H1 (cell line): ENCODE data around the gene KCNJ16. TPM values are rescaled to one million over a fixed set of nuclear protein-coding genes. Genes with fewer than 3 reads are reported as not detected.

Source experiments
- CTCF ChIA-PET: fragments of 300-600 bp; sonication (Branson Sonifier 250); formaldehyde crosslinking; loops from one replicate; lab custom pipeline; 2021; ENCODE audit not compliant: partially characterized antibody; lab: Charles Lee
- POLR2A ChIA-PET: fragments of 300-600 bp; sonication (Branson Sonifier 250); formaldehyde crosslinking; loops from one replicate; lab custom pipeline; 2021; ENCODE audit warnings: inconsistent platforms; ENCODE audit not compliant: partially characterized antibody; lab: Charles Lee
- DNase-seq, 2 experiments: peaks; one replicate each; pipeline versions ENCODE4 v3.0.0 to v3.0.0-alpha.2; 2010 to 2022; ENCODE audit warnings: low spot score in 2 of 2, low read depth in 1 of 2, mixed read lengths in 1 of 2
- FAIRE-seq: peaks from 2 replicates; lab custom pipeline; 2011; peaks lifted over from hg19 to GRCh38; lab: Jason Lieb, UNC
- H2AFZ ChIP-seq: 2 replicates; pipeline ENCODE4 v1.8.1; 2012; ENCODE audit warnings: low read length, inconsistent platforms
- H2AK5ac ChIP-seq: 2 replicates; pipeline ENCODE4 v1.6.1; 2013; ENCODE audit warnings: low read depth, low read length
- H2BK120ac ChIP-seq: replicated peaks from 2 replicates; pipeline ENCODE3; 2013; ENCODE audit warnings: low read depth, low read length, inconsistent platforms
- H2BK12ac ChIP-seq: 2 replicates; pipeline ENCODE4 v1.6.1; 2013; ENCODE audit warnings: low read depth, low read length
- H2BK15ac ChIP-seq: 2 replicates; pipeline ENCODE4 v1.6.1; 2013; ENCODE audit warnings: low read length
- H2BK20ac ChIP-seq: 2 replicates; pipeline ENCODE4 v1.6.1; 2013; ENCODE audit warnings: low read length
- H2BK5ac ChIP-seq: 2 replicates; pipeline ENCODE4 v1.6.1; 2013; ENCODE audit warnings: low read depth, low read length
- H3K14ac ChIP-seq: 2 replicates; pipeline ENCODE4 v1.6.1; 2013; ENCODE audit warnings: inconsistent platforms; ENCODE audit not compliant: insufficient read length
- H3K18ac ChIP-seq: 2 replicates; pipeline ENCODE4 v1.6.1; 2013; ENCODE audit warnings: low read length; ENCODE audit errors: extremely low read depth
- H3K23ac ChIP-seq: 2 replicates; pipeline ENCODE4 v1.6.1; 2013; ENCODE audit warnings: inconsistent platforms; ENCODE audit not compliant: insufficient read length
- H3K23me2 ChIP-seq: 2 replicates; pipeline ENCODE4 v1.6.1; 2013; ENCODE audit warnings: low read depth, low read length
- H3K27ac ChIP-seq: 2 replicates; pipeline ENCODE4 v1.6.1; 2011; ENCODE audit warnings: low read depth, low read length, inconsistent platforms
- H3K27me3 ChIP-seq, 4 experiments: replicated peaks in 1 of 4; 1 replicate in 1 of 4; 2 replicates in 3 of 4; pipeline versions ENCODE4 v1.6.1 to v1.8.1; 2011 to 2013; ENCODE audit warnings: low read length in 3 of 4, mild to moderate bottlenecking in 3 of 4, inconsistent platforms in 2 of 4, mixed read lengths in 2 of 4, moderate library complexity in 1 of 4; ENCODE audit not compliant: control insufficient read depth in 3 of 4, insufficient read depth in 3 of 4; ENCODE audit errors: extremely low read depth in 1 of 4
- H3K36me3 ChIP-seq, 4 experiments: 2 replicates each; pipeline versions ENCODE4 v1.6.1 to v1.8.1; 2011 to 2013; ENCODE audit warnings: mild to moderate bottlenecking in 4 of 4, low read length in 3 of 4, moderate library complexity in 2 of 4, control low read depth in 1 of 4, inconsistent platforms in 1 of 4; ENCODE audit not compliant: insufficient read depth in 4 of 4, control insufficient read depth in 2 of 4
- H3K4ac ChIP-seq: replicated peaks from 2 replicates; pipeline ENCODE3; 2013; ENCODE audit warnings: low read length, low read depth, mixed read lengths, inconsistent platforms; ENCODE audit not compliant: insufficient read length
- H3K4me1 ChIP-seq, 4 experiments: replicated peaks in 1 of 4; 1 replicate in 1 of 4; 2 replicates in 3 of 4; pipeline versions ENCODE4 v1.6.1 to v1.8.1; 2011 to 2013; ENCODE audit warnings: low read length in 3 of 4, inconsistent platforms in 2 of 4, mixed read lengths in 1 of 4; ENCODE audit not compliant: insufficient read depth in 4 of 4, control insufficient read depth in 3 of 4
- H3K4me2 ChIP-seq, 2 experiments: 2 replicates each; pipeline versions ENCODE4 v1.6.1 to v1.8.1; 2011 to 2013; ENCODE audit warnings: low read depth in 2 of 2, low read length in 2 of 2, control low read depth in 1 of 2, inconsistent platforms in 1 of 2, mild to moderate bottlenecking in 1 of 2; ENCODE audit not compliant: insufficient read depth in 1 of 2
- H3K4me3 ChIP-seq, 4 experiments: fragments of 200-600, 300-600 bp in 1 of 4; sonication (generic), shearing (Covaris generic), sonication (Bioruptor Twin) in 1 of 4; 2 replicates each; pipeline versions ENCODE4 v1.5.1 to v1.8.1; 2011 to 2016; ENCODE audit warnings: low read length in 4 of 4, low read depth in 3 of 4, control low read depth in 2 of 4, inconsistent platforms in 2 of 4, mild to moderate bottlenecking in 2 of 4, mixed read lengths in 1 of 4, moderate library complexity in 1 of 4; ENCODE audit not compliant: insufficient read depth in 2 of 4; ENCODE audit errors: extremely low read depth in 1 of 4
- H3K56ac ChIP-seq: replicated peaks from 2 replicates; pipeline ENCODE3; 2013; ENCODE audit warnings: low read depth, mild to moderate bottlenecking, mixed read lengths, low read length, inconsistent platforms; ENCODE audit not compliant: insufficient read length
- H3K79me1 ChIP-seq: 2 replicates; pipeline ENCODE4 v1.6.1; 2013; ENCODE audit warnings: low read depth, low read length, control low read depth
- H3K79me2 ChIP-seq, 2 experiments: 2 replicates each; pipeline versions ENCODE4 v1.6.1 to v1.8.1; 2012 to 2013; ENCODE audit warnings: low read length in 2 of 2, mild to moderate bottlenecking in 2 of 2, inconsistent platforms in 1 of 2; ENCODE audit not compliant: insufficient read depth in 2 of 2, control insufficient read depth in 1 of 2
- H3K9ac ChIP-seq, 4 experiments: replicated peaks in 1 of 4; 1 replicate in 1 of 4; 2 replicates in 3 of 4; pipeline versions ENCODE4 v1.6.1 to v1.8.1; 2011 to 2013; ENCODE audit warnings: low read depth in 3 of 4, low read length in 3 of 4, control low read depth in 2 of 4, mild to moderate bottlenecking in 2 of 4, moderate library complexity in 2 of 4, inconsistent platforms in 1 of 4; ENCODE audit errors: extremely low read depth in 1 of 4
- H3K9me3 ChIP-seq, 2 experiments: 2 replicates each; pipeline versions ENCODE4 v1.6.1 to v1.8.1; 2012 to 2013; ENCODE audit warnings: mild to moderate bottlenecking in 2 of 2, moderate library complexity in 2 of 2, control low read depth in 1 of 2, inconsistent platforms in 1 of 2, low read depth in 1 of 2, low read length in 1 of 2, mixed read lengths in 1 of 2; ENCODE audit not compliant: insufficient read depth in 2 of 2
- H4K20me1 ChIP-seq, 2 experiments: replicated peaks in 1 of 2; 2 replicates each; pipeline versions ENCODE3 to v1.8.1; 2011 to 2013; ENCODE audit warnings: inconsistent platforms in 2 of 2, low read length in 2 of 2, mild to moderate bottlenecking in 1 of 2; ENCODE audit not compliant: insufficient read depth in 2 of 2, control insufficient read depth in 1 of 2
- H4K5ac ChIP-seq: 2 replicates; pipeline ENCODE4 v1.6.1; 2013; ENCODE audit warnings: low read length, low read depth, mixed read lengths, inconsistent platforms; ENCODE audit not compliant: insufficient read length
- H4K8ac ChIP-seq: 2 replicates; pipeline ENCODE4 v1.8.0; 2013; ENCODE audit warnings: mild to moderate bottlenecking, moderate library complexity, low read length, inconsistent platforms; ENCODE audit not compliant: insufficient read depth; ENCODE audit errors: extremely low read depth
- H4K91ac ChIP-seq: replicated peaks from 2 replicates; pipeline ENCODE3; 2013; ENCODE audit warnings: low read length, mixed read lengths, inconsistent platforms; ENCODE audit not compliant: insufficient read length
- BCL11A ChIP-seq, 2 experiments: IDR thresholded peaks; one replicate each; pipeline ENCODE4 v1.6.1; 2011; ENCODE audit warnings: low read depth in 2 of 2, low read length in 2 of 2, mild to moderate bottlenecking in 2 of 2
- CBX5 ChIP-seq: fragments of 300-800, 300-1000 bp; sonication (generic); IDR thresholded peaks from 2 replicates; pipeline ENCODE4 v1.7.1; 2016; ENCODE audit warnings: antibody characterized with exemption, low read length, low read depth
- CHD1 ChIP-seq: IDR thresholded peaks from 2 replicates; pipeline ENCODE4 v1.6.1; 2012; ENCODE audit warnings: low read depth, low read length, improper control_type of control experiment
- CTCF ChIP-seq, 3 experiments: IDR thresholded peaks; 1 replicate in 2 of 3; 2 replicates in 1 of 3; pipeline versions ENCODE4 v1.5.1 to v1.6.1; 2011; ENCODE audit warnings: low read length in 3 of 3, mild to moderate bottlenecking in 3 of 3, inconsistent platforms in 2 of 3, low read depth in 1 of 3, moderate library complexity in 1 of 3; ENCODE audit not compliant: insufficient read depth in 1 of 3; ENCODE audit errors: control extremely low read depth in 1 of 3
- EP300 ChIP-seq, 2 experiments: IDR thresholded peaks; 1 replicate in 1 of 2; 2 replicates in 1 of 2; pipeline ENCODE4 v1.6.1; 2011 to 2012; ENCODE audit warnings: low read depth in 2 of 2, low read length in 2 of 2, mild to moderate bottlenecking in 2 of 2, borderline replicate concordance in 1 of 2, inconsistent platforms in 1 of 2, moderate library complexity in 1 of 2
- FOSL1 ChIP-seq: IDR thresholded peaks from 2 replicates; pipeline ENCODE4 v1.6.1; 2011; ENCODE audit warnings: mild to moderate bottlenecking, low read depth, low read length, moderate library complexity; ENCODE audit not compliant: insufficient read depth
- POLR2A ChIP-seq, 2 experiments: IDR thresholded peaks; 1 replicate in 1 of 2; 2 replicates in 1 of 2; pipeline ENCODE4 v1.6.1; 2011; ENCODE audit warnings: low read depth in 2 of 2, low read length in 2 of 2, mild to moderate bottlenecking in 2 of 2; ENCODE audit errors: control extremely low read depth in 1 of 2
- POLR2AphosphoS5 ChIP-seq: IDR thresholded peaks from 2 replicates; pipeline ENCODE4 v1.6.1; 2011; ENCODE audit warnings: low read depth, low read length
- RFX5 ChIP-seq: IDR thresholded peaks from 2 replicates; pipeline ENCODE4 v1.6.1; 2011; ENCODE audit warnings: low read depth, low read length, improper control_type of control experiment, borderline replicate concordance
- SAP30 ChIP-seq: fragments of 300-600 bp; sonication (generic); IDR thresholded peaks from 2 replicates; pipeline ENCODE4 v1.7.1; 2012; ENCODE audit warnings: low read length, moderate library complexity, mild to moderate bottlenecking, inconsistent platforms; ENCODE audit not compliant: insufficient read depth, insufficient replicate concordance
- SIX5 ChIP-seq: IDR thresholded peaks from 2 replicates; pipeline ENCODE4 v1.6.1; 2011; ENCODE audit warnings: mild to moderate bottlenecking, low read depth, low read length
- TCF12 ChIP-seq: IDR thresholded peaks from 2 replicates; pipeline ENCODE4 v1.6.1; 2011; ENCODE audit warnings: low read depth, mild to moderate bottlenecking, low read length
- YY1 ChIP-seq: IDR thresholded peaks from 2 replicates; pipeline ENCODE4 v1.6.1; 2011; ENCODE audit warnings: low read depth, mild to moderate bottlenecking, low read length
- WGBS, 2 experiments: shearing (Covaris generic) in 1 of 2; methylation state at CpG; one replicate each; pipeline versions ENCODE4 v1.1.6 to v1.1.7; 2013 to 2015; ENCODE audit warnings: low lambda C conversion rate in 2 of 2, mixed read lengths in 2 of 2, inconsistent platforms in 1 of 2, low coverage in 1 of 2, missing lambda C conversion rate in 1 of 2; ENCODE audit not compliant: insufficient replicate concordance in 2 of 2, insufficient coverage in 1 of 2, insufficient read length in 1 of 2; ENCODE audit errors: extremely low coverage in 1 of 2, missing lambda C conversion rate in 1 of 2; 5-methylcytosine and 5-hydroxymethylcytosine counted together
- polyA plus RNA-seq, 7 experiments: library from polyadenylated mRNA; depleted of rRNA in 3 of 7; stranded (reverse) in 5 of 7; unstranded in 2 of 7; fragments of >200 nt in 5 of 7; fragments of 200-250 nt in 2 of 7; gene quantifications; 1 replicate in 5 of 7; 2 replicates in 1 of 7; 4 replicates in 1 of 7; pipeline versions ENCODE4 v1.2.1 to v1.2.3, GENCODE V29; 2011 to 2013; ENCODE audit warnings: missing spikeins in 2 of 7, mixed read lengths in 2 of 7
- total RNA-seq: library from RNA; stranded (reverse); fragmentation: NEBNext Ultra II Directional; extraction: Animal tissue kit (Norgen Biotek cat#: 25700); gene quantifications from 2 replicates; pipeline ENCODE4 v1.2.1, GENCODE V29; 2021

The KCNJ16 gene
- total and polyA plus RNA-seq, 2 of the 8 experiments (the other 6 are each of a cell fraction or from before 2014, with no cell fraction given) = not detected

GRCh38 chr17:70071127-70071526 lies 3.9 kb upstream of the KCNJ16 start:
- no peaks in the 10 kb centered on the region for H3K23me2 ChIP-seq
- POLR2A ChIA-PET = no interaction called here

More at GRCh38 chr17:70071127-70071526, 3.9 kb upstream of the KCNJ16 start:
- no peaks in the 10 kb centered on the region for H3K9me3 ChIP-seq
- no peak for DNase-seq
- H3K4me1 ChIP-seq = no peaks in the 10 kb centered on the region
- FAIRE-seq = no peak
- no peak overlapping the region for H2AFZ ChIP-seq
- WGBS, 2 experiments = 95% methylated on average over 4 of the region's 4 CpGs; no CpG with 5 or more reads in 1 of the 2 experiments
- H2AK5ac ChIP-seq = no peak overlapping the region
- no peak overlapping the region for H2BK5ac ChIP-seq
- H2BK12ac ChIP-seq = no peak overlapping the region
- H3K14ac ChIP-seq = no peak overlapping the region
- no peak overlapping the region for H3K4ac ChIP-seq
- no peak overlapping the region for H2BK120ac ChIP-seq
- CTCF ChIA-PET = interaction anchor here (0.9 to 1.6 kb wide), 4 partner anchors 15 to 464 kb away, joined by 3 read pairs; no protein-coding TSS in a partner anchor
- no peak overlapping the region for H4K91ac ChIP-seq
- H2BK20ac ChIP-seq = no peak overlapping the region
- H3K27ac ChIP-seq = no peak overlapping the region
- no peak overlapping the region for H3K18ac ChIP-seq
- H4K8ac ChIP-seq = no peak overlapping the region
- H3K4me2 ChIP-seq = no peak overlapping the region
- no peak overlapping the region for H3K4me3 ChIP-seq
- H3K79me2 ChIP-seq = no peaks in the 10 kb centered on the region
- no peak overlapping the region for H4K5ac ChIP-seq
- H3K79me1 ChIP-seq = no peaks in the 10 kb centered on the region
- no peaks in the 10 kb centered on the region for H3K27me3 ChIP-seq
- H4K20me1 ChIP-seq = no peaks in the 10 kb centered on the region
- no peak overlapping the region for H3K9ac ChIP-seq
- no peak for TF ChIP-seq TCF12
- TF ChIP-seq YY1 = no peak
- no peak for TF ChIP-seq EP300 (IDR thresholded peaks at IDR 0.05; ENCODE audit: borderline replicate concordance in 1 of 2, low read depth in 2 of 2, low read length in 2 of 2)
- TF ChIP-seq POLR2A (IDR thresholded peaks at IDR 0.05; ENCODE audit: control extremely low read depth in 1 of 2, low read depth in 2 of 2, low read length in 2 of 2) = no peak
- no peak for TF ChIP-seq SIX5
- no peak for TF ChIP-seq CHD1
- no peak for TF ChIP-seq CBX5
- TF ChIP-seq SAP30 = no peak
- no peak for TF ChIP-seq FOSL1
- no peak for TF ChIP-seq POLR2AphosphoS5
- TF ChIP-seq BCL11A (IDR thresholded peaks at IDR 0.05; ENCODE audit: low read depth in 2 of 2, low read length in 2 of 2) = no peak
- no peak for TF ChIP-seq CTCF (IDR thresholded peaks at IDR 0.05; ENCODE audit: control extremely low read depth in 1 of 3, insufficient read depth in 1 of 3, low read depth in 1 of 3, low read length in 3 of 3)
- TF ChIP-seq RFX5 = no peak
- no peaks in the 10 kb centered on the region for H3K36me3 ChIP-seq
- H3K23ac ChIP-seq = no peak overlapping the region
- H2BK15ac ChIP-seq = no peak overlapping the region
- no peak overlapping the region for H3K56ac ChIP-seq
